CD4-positive, alpha-beta T cell treated with Interleukin-17A for 1 hour (primary cell): ENCODE data around the gene FANCM.

ENCODE experiments used
- DNase-seq: peaks from one replicate; pipeline ENCODE4 v3.0.0-alpha.2; 2020

FANCM gene

GRCh38 chr14:45238988-45239387 lies 103.3 kb downstream of the FANCM start:
- no peak for DNase-seq

GRCh38 chr14:45242706-45243105 lies 107.0 kb downstream of the FANCM start:
- DNase-seq, result no peak

GRCh38 chr14:45246151-45246550 lies 110.4 kb downstream of the FANCM start:
- DNase-seq, result no peak

GRCh38 chr14:45246691-45247090 lies 111.0 kb downstream of the FANCM start:
- DNase-seq, result no peak

GRCh38 chr14:45247427-45247826 lies 111.7 kb downstream of the FANCM start:
- DNase-seq, result no peak

- DNase-seq, result peak; percentile 35
Measured at GRCh38 chr14:45249856-45250575, 114.3 kb downstream of the FANCM start.
